HL-60 (cell line): Measurements from ENCODE around the gene KIF26A.
A peak's percentile ranks its signal among the peaks of the same experiment; 100 is the strongest.

Source experiments
- DNase-seq, 2 experiments: peaks; one replicate each; pipeline ENCODE4 v3.0.0-alpha.2; 2010 to 2020; ENCODE audit warnings: low read depth in 1 of 2, low spot score in 1 of 2
- H3K27ac ChIP-seq: fragments of 250-450 bp; sonication (Bioruptor Pico); replicated peaks from 2 replicates; pipeline ENCODE4 v1.5.1; 2020; ENCODE audit warnings: mild to moderate bottlenecking, moderate library complexity
- H3K27me3 ChIP-seq: fragments of 250-450 bp; sonication (Bioruptor Pico); 2 replicates; pipeline ENCODE4 v1.5.1; 2021; ENCODE audit warnings: mild to moderate bottlenecking, moderate library complexity; ENCODE audit not compliant: insufficient read depth, poor library complexity, severe bottlenecking
- H3K4me3 ChIP-seq: replicated peaks from 2 replicates; pipeline ENCODE4 v1.5.1; 2011; ENCODE audit warnings: mild to moderate bottlenecking, control low read depth, low read length; ENCODE audit not compliant: insufficient read depth
- GABPA ChIP-seq: IDR thresholded peaks from 2 replicates; pipeline ENCODE4 v1.6.1; 2012; ENCODE audit warnings: low read depth
- POLR2AphosphoS5 ChIP-seq: IDR thresholded peaks from 2 replicates; pipeline ENCODE4 v1.6.1; 2012; ENCODE audit warnings: low read depth
- SPI1 ChIP-seq: IDR thresholded peaks from 2 replicates; pipeline ENCODE4 v1.6.1; 2012; ENCODE audit warnings: low read depth, mild to moderate bottlenecking, borderline replicate concordance
- TF ChIP-seq, protein P1 (sequence below): IDR thresholded peaks from one replicate; pipeline ENCODE4 v1.5.1; 2011; ENCODE audit warnings: low read length, control low read depth, inconsistent platforms; ENCODE audit not compliant: insufficient read depth
- TF ChIP-seq, protein P2 (sequence below): IDR thresholded peaks from 2 replicates; pipeline ENCODE4 v1.6.1; 2012; ENCODE audit warnings: low read depth; ENCODE audit not compliant: insufficient replicate concordance

The KIF26A gene

DNA sequence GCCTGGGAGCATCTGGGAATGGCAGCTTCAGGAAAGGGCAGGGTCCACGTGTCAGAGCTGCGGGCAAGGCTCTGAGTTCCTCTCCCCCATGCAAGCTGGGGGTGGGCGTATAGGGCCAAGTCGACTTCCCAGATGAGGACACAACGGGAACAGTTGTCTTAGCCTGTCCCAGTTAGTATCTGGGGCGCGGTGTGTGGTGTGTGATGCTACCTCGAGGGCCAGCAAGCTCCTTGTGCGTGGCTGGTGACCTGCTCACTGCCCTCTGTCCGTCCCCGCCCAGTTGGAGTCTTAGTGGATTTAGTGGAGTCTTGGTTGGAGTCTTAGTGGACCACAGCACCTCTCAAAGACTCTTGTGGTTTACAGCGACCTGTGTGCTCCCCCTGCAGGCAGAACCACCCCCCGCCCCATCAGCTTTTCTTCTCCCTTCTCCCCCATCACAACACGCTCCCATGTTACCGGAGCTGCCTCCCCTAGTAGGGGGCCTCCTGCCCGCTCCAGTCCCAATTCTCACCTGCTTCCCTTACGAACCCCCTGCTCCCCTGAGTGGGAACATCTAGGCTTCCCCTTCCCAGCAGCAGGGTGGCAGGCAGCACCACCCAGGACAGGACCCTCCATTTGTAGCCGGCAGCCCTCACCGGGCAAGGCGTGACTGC is 44.2 kb upstream of the KIF26A start:
- Histone ChIP-seq H3K27ac (no peak overlapping the region), H3K27me3 (no peaks in the 10 kb centered on the region), H3K4me3 (no peak overlapping the region)
- DNase-seq = no peak
- TF ChIP-seq, protein P1, sequence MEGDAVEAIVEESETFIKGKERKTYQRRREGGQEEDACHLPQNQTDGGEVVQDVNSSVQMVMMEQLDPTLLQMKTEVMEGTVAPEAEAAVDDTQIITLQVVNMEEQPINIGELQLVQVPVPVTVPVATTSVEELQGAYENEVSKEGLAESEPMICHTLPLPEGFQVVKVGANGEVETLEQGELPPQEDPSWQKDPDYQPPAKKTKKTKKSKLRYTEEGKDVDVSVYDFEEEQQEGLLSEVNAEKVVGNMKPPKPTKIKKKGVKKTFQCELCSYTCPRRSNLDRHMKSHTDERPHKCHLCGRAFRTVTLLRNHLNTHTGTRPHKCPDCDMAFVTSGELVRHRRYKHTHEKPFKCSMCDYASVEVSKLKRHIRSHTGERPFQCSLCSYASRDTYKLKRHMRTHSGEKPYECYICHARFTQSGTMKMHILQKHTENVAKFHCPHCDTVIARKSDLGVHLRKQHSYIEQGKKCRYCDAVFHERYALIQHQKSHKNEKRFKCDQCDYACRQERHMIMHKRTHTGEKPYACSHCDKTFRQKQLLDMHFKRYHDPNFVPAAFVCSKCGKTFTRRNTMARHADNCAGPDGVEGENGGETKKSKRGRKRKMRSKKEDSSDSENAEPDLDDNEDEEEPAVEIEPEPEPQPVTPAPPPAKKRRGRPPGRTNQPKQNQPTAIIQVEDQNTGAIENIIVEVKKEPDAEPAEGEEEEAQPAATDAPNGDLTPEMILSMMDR = no peak
- no peak for TF ChIP-seq POLR2AphosphoS5

DNA sequence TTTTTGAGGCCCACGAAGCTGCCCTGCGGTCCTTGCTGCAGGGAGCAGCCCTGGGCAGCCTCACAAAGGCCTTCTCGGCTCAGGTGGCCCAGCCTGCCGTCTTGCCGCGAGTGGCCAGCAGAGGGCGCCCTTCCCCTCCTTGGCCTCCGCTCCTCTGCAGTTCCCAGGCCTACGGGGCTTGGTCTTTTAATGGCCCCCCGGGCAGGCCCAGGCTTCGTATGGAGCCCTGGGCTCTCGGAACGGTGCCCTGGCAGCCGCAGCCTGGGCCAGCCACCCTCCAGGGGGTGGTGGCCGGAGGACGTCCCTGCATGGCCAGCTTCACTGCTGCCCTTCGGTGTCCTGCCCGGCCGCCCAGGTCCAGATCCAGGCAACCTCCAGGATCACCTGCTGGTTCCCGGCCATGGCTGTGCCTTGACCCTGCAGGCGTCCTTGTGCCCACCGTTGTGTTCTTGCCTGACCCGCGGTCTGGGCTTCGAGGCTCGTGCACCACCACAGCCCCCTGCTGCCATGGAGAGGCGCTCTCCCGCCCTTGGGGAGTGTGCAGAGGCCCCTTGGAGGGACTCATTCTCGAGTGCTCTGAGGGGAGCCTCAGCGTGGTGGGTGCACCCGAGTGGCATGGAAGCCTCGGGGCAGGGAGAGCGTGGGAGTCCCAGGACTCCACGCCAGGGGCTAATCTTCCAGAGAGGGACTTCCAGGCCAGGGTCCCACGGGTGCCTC is 43.5 kb upstream of the KIF26A start:
- DNase-seq = peak; percentile 21 to 46
- Histone ChIP-seq H3K27me3 (no peaks in the 10 kb centered on the region), H3K4me3 (no peak overlapping the region), H3K27ac (no peak overlapping the region)
- TF ChIP-seq, protein P1 = peak; percentile 70
- TF ChIP-seq, protein P2, sequence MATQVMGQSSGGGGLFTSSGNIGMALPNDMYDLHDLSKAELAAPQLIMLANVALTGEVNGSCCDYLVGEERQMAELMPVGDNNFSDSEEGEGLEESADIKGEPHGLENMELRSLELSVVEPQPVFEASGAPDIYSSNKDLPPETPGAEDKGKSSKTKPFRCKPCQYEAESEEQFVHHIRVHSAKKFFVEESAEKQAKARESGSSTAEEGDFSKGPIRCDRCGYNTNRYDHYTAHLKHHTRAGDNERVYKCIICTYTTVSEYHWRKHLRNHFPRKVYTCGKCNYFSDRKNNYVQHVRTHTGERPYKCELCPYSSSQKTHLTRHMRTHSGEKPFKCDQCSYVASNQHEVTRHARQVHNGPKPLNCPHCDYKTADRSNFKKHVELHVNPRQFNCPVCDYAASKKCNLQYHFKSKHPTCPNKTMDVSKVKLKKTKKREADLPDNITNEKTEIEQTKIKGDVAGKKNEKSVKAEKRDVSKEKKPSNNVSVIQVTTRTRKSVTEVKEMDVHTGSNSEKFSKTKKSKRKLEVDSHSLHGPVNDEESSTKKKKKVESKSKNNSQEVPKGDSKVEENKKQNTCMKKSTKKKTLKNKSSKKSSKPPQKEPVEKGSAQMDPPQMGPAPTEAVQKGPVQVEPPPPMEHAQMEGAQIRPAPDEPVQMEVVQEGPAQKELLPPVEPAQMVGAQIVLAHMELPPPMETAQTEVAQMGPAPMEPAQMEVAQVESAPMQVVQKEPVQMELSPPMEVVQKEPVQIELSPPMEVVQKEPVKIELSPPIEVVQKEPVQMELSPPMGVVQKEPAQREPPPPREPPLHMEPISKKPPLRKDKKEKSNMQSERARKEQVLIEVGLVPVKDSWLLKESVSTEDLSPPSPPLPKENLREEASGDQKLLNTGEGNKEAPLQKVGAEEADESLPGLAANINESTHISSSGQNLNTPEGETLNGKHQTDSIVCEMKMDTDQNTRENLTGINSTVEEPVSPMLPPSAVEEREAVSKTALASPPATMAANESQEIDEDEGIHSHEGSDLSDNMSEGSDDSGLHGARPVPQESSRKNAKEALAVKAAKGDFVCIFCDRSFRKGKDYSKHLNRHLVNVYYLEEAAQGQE = no peak
- TF ChIP-seq SPI1 (no peak), POLR2AphosphoS5 (no peak), GABPA (no peak)

DNA sequence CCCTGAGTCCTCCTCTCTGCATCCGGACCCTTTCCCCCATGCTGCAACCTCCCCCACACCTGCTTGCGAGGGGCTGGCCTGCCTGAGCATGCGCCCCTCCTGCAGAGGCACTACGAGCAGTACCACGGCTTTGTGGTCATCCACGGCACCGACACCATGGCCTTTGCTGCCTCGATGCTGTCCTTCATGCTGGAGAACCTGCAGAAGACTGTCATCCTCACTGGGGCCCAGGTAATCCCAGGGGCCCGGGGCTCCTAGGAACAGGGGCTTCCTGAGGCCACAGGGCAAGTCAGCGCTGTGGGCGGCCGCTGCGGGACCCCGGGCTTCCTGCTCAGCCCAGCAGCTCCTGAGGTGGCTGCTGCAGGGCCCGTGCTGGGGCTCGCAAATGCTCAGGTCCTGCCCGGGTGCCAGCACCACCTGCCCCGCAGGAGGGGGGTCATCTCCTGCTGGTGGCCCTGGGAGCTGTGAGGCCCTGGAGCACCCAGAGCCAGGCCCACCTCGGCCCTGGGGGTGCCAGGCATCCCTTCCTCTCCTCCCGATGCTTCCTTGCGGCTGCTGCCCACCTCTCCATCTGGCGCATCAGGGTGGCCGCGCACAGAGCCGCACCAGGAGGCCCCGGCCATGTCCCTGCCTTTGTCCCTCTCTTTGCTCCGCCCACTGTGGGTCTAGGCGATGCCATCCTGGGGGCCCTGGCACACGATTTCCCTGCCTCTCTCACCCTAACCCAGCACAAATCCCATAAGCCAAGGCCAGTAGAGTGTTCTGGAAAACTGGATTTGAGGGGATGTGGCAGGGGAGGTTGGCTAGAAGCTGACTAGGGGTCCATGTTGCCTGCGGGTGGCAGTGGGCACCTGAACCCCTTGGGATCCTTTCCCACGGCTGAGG is 42.7 kb upstream of the KIF26A start:
- no peak for TF ChIP-seq POLR2AphosphoS5
- TF ChIP-seq, protein P2 = no peak
- Histone ChIP-seq H3K27ac (no peak overlapping the region), H3K4me3 (no peak overlapping the region), H3K27me3 (no peaks in the 10 kb centered on the region)
- DNase-seq = no peak

GRCh38 chr14:104096318-104096717 is 42.1 kb upstream of the KIF26A start:
- DNase-seq = no peak
- H3K27me3 ChIP-seq = no peaks in the 10 kb centered on the region
- TF ChIP-seq SPI1 = no peak
- TF ChIP-seq, protein P1 = no peak
- TF ChIP-seq, protein P2 = no peak
- H3K4me3 ChIP-seq = no peak overlapping the region
- no peak overlapping the region for H3K27ac ChIP-seq
